PC-3 (cell line): ENCODE measurements around the gene IPP. TPM values are rescaled to one million over a fixed set of nuclear protein-coding genes. Genes with fewer than 3 reads are reported as not detected.

Source experiments
- total RNA-seq: library from RNA; depleted of rRNA; stranded (reverse); fragments of >200 nt; gene quantifications from 2 replicates; pipeline ENCODE4 v1.2.3, GENCODE V29; 2014; rRNA removed

The IPP gene
- total RNA-seq, 1 experiment from 2014 or later = 6.6 TPM

Other genes with a start within 250 kb of the IPP start
- gene PRDX1, start 228.8 kb downstream of the IPP start, total RNA-seq = 749 and 967 TPM in 2 replicates
- gene AKR1A1, start 199.8 kb downstream of the IPP start, total RNA-seq = 86.1 and 94.9 TPM in 2 replicates
- 119 and 122 TPM in 2 replicates for gene NASP, start 166.6 kb downstream of the IPP start, total RNA-seq
- 1.6 and 1.9 TPM in 2 replicates for gene CCDC17, start 126.6 kb downstream of the IPP start, total RNA-seq
- 63.0 and 97.7 TPM in 2 replicates for gene GPBP1L1, start 64.1 kb downstream of the IPP start, total RNA-seq
- 26.6 and 28.5 TPM in 2 replicates for gene TMEM69, start 62.5 kb downstream of the IPP start, total RNA-seq
- 29.3 and 33.7 TPM in 2 replicates for gene MAST2, start 53.0 kb upstream of the IPP start, total RNA-seq